Stimulated activated CD4-positive, alpha-beta T cell treated with anti-CD3 and anti-CD28 coated beads, TNF-alpha, amount 100 ng/mL, for 1 hour (primary cell): ENCODE measurements around the gene PCCB.
"Not testable (repeated sequence)": the region's sequence is repeated elsewhere in the genome, so short reads cannot be mapped to it uniquely, and the experiment has no call there.

ENCODE experiments used
- DNase-seq, 3 donors: peaks; one replicate each; pipeline ENCODE4 v3.0.0-alpha.2; 2020; ENCODE audit warnings: low read depth in 3 of 3, low spot score in 1 of 3

PCCB gene

DNA sequence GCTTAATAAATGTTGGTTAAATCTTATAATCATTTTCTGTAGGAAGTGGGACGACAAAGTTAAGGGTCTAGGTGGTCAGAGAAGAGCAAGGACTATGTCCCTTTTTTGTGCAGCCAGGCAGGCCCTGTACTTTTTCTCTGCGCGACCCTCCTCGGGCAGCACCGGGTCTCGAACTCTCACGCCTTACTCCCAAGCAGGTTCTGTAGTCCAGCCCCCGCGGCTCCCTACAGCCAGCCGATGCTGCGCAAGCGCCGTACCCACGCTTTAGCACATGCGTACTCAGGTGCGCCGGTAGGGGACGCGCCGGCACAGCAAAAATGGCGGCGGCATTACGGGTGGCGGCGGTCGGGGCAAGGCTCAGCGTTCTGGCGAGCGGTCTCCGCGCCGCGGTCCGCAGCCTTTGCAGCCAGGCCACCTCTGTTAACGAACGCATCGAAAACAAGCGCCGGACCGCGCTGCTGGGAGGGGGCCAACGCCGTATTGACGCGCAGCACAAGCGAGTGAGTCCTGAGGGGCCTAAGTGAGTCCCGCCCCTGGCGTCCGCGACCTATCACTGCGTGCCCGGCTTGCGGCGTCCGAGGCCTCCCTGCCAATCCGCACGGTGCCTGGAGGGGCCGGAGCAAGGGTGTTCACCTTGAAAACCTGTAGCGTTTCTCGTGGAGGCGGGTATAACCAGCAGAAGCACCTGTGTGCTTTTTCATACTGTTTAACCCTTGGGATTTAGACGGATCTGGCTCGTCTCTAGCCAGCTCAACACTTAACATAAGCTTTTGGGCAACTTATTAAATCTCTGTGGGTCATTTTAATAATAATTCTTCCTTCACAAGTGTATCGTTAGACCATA, at the start of gene PCCB:
TSS of gene PCCB (plus strand) at position 282 of the 844 bp plus-strand sequence. CDS start at position 318, 36 bp downstream.
- DNase-seq, result peak; percentile 79 to 82 (median 80)

DNA sequence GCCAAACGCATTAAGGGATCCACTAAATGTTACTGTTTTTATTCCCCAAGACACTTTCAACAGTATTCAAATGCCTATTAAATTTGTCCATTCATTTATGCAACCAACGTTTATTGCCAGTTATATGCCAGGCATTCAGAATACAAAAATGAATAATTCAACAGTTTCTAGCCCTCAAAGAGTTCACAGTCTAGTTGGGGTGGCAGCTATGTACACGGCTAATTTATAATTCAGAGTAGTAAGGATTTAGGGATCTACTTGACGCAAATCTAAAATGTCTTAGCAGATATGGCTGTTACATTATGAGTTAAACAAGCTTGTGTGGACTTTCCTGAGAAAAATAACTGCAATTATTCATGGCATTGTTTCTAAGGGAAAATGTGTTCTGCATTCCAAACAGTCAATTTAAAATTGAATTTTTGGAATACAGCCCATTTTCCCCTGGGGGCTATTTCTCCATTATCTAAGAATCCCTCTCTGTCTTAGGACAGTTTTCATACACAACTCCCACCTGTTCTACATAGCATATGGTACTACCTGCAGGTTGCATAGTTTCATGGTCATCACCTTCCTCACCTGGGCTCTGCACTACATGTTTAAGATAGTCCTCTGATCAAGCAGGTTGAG, 42.5 kb upstream of the PCCB start:
- no peak for DNase-seq

DNA sequence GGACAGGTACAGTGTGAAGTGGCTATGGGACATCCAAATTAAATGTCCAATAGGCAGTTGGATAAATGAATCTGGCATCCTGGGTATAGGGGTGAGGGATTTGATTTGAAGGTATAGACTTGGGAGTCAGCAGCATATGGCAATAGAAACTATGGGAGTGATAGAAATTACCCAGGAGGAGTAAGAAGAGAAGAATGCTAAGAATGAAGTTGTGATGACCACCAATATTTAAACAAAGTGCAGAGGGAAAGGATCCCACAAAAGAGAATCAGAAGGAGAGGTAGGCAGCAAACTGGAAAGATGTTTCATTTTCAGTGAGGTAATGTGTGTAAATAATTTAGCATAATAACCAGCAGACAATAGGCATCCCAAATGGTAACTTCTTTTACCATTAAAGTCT, 40.2 kb upstream of the PCCB start:
- no peak for DNase-seq

DNA sequence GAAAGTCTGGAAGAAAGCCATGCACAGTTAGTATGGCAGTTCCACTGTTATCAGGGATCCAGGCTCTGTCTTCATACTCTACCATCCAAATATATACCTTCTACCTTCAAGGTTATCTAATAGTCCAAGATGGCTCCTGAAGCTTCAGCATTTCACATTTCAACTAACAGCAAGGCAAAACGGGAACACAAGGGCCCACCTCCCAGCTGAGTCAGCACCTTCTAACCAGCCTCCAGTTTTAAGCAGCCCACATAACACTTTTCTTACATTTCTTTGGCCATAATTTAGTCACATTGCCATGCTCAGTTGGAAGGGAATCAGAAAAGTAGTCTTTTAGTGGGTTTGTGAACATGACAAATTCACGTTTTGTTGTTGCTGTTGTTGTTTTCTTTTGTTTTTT, 38.6 kb upstream of the PCCB start:
- no peak for DNase-seq

DNA sequence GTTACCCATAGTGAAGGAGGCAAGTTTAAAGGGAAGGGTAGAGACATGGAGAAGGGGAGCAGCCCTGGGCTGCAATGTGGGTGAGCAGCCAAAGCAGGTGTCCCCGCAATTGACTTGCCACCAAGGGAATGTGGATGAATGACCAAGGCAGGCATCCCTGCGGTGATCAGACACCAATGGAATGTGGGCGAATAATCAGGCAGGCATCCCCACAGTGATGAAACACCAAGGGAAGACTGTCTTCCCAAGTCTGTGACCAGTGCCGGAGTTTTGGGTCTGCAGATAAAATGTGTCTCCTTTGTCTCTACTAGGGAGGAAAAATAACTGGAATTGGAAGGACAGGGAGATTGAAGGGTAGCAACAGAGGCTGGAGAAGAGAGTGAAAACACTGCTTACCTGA, 27.4 kb upstream of the PCCB start:
- DNase-seq, result not testable (repeated sequence)

DNA sequence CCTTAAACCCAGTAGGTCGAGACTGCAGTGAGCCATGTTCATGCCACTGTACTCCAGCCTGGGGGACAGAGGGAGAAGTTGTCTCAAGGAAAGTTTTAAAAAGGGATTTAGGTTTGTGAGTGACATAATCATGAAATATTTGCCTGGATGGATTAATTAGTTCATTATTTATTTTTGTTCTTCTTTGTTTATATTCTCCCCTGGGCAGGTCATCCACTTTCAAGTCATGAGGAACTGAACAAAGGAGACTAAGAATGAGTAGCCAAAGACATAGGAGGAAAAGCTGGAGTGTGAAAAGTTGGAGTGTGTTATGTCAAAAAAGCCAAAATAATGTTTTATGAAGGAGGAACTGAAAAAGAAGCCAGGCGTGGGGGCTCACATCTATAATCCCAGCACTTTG, 17.7 kb upstream of the PCCB start:
- no peak for DNase-seq

DNA sequence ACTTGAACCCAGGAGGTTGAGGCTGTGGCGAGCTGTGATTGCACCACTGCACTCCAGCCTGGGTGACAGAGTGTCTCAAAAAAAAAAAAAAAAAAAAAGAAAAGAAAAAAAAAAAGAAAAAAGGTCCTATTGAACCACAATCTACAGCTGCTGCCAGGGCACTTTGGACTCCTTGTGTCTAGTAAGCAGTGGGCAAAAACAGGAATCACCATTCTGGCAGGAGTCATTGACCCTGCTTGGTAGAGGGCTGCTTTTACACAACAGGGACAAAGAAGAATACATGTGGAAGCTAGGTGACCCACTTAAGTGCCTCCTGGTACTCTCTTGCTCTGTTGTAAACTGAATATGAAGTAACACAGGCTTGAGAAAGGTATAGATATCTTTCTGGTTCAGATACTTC, 14.6 kb upstream of the PCCB start:
- DNase-seq, result no peak

DNA sequence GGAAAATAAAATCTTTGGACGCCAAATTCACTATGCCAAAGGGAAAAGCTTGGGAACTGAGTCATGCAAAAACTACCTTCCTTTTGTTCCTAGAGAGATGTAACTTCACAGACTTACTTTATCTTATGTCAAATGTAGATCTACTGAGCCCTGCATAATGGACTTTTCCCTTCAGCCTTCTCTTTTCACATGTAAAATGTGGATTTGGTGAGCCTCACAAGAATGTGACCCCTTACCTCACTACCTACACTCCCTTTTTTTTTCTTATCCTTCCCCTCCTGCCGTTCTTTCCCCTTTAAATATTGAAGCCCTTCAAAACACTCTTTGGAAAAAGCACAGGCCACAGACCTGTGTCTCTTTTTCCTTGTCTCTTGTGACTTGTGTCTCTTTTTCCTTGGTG, 14.0 kb upstream of the PCCB start:
- DNase-seq, result no peak

DNA sequence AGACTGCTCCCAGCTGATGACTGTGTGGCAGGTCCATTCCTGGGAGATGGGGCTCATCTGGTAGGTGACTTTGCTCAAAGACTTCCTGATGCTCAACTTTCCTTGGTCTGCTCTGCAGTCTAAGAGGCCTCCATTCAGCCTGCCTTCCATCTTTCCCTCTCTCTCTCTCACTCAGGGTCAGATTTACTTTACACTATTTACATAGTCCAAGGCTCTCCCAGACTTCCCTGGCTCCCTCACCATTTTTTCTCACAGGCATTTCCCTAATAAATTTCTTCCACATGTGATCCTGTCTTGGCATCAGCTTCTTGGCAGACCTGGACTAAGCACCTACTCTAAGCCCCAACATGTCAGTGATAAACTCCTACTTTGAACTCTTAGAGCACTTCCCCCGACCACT, 13.0 kb upstream of the PCCB start:
- no peak for DNase-seq

DNA sequence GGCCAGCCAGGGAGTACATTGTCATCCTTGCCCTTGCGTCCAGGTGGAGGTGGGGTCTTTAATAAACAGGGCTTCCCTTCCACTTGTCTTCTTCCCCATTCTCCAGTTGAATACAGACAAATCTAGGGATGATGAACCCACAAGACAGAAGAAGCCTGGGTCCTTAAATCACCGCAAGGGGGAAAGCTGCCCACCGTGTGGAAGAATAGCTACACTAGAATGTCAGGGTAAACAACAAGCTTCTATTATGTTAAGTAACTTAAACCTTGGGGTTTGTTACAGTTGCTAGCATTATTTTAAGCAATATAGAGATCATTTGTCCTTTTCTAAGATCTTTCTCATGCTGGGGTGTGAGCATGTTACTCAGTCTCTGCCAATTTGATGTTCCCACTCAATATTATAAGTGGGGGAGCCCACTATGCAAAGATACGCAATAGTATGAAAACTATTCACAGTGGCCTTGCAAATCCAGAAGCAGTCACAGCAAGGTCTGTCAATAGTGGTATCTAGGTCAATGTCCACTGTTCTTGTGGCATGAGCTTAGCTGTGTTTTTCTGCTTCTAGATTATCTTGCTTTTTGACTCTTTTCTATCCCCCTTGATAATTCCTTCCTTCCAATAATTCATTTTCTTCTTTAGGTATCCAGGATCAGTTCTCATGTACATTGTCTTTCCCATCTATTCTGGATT, 12.0 kb upstream of the PCCB start:
- DNase-seq, result no peak

DNA sequence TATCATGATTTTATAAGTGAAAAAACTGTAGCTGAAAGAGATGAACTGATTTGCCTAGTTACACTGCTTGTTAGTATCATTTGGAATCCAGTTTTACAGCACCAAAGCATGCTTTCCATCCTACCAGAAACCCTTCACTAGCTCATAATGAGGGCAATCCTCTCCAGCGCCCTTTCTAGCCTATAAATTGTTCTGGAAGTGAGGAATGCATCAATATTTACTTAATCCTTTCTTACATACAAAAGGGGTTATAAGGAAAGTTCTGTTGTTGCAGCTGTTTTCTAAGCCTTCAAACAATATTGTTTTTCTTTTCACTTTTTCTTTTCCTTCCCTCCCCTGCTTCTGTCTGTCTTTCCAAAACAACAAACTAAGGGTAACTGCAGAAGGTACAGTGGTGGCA, 11.0 kb upstream of the PCCB start:
- DNase-seq, result no peak

DNA sequence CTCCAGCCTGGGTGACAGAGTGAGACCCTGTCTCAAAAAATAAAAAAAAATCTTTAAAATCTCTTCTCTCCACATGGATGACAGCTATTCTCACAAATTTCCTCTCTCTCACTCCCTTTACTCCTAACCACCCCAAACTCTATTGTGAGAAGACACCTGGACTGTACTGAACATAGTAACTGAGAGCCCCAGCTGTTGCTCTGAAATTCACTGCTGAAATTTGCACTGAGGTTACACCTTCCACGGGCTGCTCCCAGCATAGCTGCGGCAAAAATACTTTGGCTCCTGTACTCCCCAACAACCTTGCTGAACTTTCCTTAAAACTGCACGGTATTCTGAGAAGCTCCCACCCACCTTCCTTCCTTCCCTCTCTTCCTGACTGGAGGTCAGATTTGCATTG, 4.4 kb upstream of the PCCB start:
- no peak for DNase-seq

DNA sequence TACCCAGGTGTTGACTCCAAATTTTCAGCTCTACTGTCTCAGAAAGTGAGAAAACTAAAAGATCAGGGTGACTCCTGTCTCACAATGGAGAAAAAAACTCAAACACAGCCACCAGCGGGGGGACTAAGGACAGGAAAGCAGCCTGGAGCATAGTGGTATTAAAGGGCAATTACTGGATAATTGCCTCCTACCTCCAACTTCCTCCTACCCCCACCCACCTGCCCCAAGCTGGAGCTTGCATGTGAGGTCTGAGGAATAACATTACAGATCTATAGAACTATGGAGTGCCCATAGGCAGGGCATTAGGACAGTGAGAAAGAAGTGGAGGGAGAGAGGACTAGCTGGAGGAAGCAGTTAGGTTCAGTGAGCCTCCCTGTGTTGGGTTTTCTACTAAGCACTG, 2.7 kb upstream of the PCCB start:
- no peak for DNase-seq

DNA sequence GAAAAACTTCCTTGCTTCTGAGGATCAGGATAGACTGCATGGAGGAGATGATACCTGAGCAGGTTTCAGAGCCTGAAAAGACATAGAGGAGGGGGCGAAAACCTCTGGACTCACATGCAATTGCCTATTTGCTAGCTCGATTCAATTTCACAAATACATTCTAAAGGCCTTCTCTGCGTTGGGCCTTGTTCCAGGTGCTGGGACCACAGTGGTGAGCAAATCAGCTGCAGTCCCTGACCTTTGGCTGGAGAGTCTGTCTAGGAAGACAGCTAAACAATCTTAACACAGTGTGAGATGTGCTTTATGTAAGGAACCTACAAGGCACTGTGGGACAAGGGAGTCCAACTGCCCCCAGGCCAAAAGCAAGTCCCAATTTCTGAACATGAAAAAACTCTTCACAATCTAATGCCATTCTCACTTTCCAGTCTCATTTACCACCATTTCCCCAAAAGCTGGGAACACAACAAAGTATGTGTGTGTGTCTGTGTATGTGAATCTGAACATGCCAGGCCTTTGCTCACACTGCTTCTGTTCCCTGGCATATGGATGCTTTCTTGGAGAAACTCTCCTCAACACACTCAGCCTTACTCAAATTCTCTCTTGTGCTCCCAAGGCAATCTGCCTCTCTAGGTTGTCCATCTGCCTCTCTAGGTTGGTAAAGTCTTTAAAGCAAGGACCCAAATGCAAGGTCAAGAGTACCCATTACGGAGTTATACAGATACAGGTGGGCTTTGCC, 2.1 kb upstream of the PCCB start:
- no peak for DNase-seq

DNA sequence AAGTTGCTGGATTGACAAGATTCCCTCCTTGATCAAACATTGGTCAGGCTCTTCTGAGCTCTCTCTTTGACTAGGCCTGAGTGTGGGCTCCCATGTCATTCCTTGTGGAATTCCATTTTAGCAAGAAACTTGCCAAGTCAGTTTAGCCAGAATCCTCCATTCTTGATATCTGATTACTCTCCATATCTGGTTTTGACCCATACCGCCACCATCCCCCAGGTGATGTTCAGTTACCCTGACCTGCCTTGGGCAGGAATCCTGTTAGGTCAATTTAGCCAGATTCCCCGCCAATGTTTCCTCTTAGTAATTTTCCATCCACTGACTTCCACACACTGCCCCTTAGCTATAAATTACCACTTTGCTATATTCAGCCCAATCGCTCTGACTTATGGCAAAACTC, 1.0 kb upstream of the PCCB start:
- DNase-seq, result no peak

DNA sequence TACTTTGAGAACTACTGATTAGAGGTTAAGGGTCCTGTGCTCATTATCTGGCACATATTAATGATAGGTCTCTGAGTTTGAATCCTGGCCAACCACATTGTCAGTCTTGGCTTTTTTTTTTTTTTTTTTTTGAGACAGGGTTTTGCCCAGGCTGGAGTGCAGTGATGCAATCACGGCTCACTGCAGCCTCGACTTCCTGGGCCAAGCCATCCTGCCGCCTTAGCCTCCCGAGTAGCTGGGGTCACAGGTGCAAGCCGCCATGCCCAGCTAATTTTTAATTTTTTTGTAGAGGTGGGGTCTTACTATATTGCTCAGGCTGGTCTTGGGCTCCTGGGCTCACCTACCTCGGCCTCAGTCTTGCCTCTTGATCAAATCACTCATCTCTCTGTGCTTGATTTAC, 547 bp upstream of the PCCB start:
- no peak for DNase-seq

DNA sequence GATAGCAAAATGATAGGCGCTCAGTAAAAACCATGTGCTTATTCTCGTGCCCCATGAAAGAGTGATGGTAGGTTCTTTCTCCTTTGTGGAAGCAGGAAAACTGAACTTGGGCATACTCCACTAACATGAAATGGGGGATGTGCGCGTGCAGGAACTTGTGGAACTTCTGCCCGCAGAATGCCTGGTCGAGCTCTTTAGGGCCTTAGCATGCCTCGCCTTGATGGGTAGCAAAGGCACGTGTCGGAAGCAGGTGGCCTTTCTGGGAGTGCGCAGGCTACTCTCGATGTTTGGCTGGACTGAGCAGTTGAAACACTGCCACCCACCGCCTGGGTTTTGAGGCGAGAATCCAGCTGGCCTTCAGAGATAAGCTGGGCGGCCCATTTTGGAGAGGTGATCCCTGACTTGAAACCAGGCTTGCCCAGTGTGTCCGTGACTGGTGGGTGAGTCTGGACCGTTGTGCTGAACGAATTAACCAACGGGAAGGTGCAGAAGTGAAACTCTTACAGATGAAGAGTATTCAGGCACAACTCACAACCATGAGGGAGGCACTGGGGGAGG, 842 bp downstream of the PCCB start:
- DNase-seq, result peak in 2 of 3 donors; percentile 0 to 9

DNA sequence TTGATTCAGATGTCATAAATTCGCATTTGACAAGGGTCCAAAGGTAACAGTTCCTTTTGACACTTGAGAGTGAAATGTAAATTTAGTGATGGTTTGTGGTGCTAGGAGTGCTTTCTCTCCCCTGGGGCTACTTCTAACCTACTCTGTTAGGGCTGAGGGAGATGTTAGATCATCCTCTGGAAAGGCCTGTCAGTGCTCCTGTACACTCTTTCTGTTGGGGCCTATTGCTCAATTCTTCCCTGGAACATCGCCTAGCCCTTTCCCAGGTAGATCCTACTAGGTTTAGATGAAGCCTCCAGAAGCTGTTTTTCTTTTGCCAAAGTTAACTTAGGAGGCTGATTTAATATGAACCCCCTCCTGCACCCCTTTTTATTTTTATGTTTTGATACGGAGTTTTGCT, 1.4 kb downstream of the PCCB start:
- DNase-seq, result no peak

DNA sequence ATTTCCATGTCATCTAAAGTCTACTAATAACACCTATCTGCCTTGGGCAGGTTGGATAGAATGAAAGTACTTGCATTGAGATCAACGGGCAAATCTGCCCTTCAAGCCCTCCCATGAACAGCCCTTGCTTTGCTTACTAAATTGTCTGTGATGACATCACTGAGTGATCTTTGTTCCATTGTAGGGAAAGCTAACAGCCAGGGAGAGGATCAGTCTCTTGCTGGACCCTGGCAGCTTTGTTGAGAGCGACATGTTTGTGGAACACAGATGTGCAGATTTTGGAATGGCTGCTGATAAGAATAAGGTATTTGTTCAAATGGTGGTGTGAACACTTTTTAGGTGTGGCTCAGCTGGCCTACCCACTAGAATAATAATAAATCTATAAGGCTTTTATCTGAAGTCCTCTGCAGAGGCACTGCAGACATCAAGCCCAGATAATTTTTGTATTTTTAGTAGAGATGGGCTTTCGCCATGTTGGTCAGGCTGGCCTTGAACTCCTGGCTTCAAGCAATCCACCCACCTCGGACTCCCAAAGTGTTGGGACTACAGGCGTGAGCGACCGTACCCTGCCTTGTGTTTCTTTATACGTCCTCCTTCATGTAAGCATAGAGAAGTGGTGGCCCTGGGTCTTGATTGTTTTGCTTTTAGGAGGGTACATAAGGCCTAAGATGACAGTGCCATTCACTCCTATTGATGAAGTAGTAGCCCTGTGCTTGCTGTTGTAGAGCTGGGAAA, 5.7 kb downstream of the PCCB start:
- DNase-seq, result no peak

DNA sequence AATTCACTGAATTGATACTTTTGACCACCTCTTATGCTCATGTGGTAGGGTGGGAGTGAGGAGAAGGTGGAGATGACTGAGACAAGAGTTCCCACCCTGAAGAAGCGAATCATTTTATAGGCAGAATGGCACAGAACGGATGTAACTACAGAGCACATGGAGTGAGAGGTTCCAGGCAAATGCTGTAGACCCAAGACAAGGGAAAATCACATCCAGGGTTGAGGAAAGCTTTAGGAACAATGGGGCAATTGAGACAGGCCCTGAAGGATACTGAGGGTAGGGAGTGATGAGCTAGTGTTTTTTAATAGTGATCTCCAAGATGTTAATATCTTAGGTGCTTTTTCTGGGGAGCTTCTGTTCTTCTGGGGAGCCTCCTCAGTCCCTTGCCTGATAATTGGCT, 8.1 kb downstream of the PCCB start:
- no peak for DNase-seq

DNA sequence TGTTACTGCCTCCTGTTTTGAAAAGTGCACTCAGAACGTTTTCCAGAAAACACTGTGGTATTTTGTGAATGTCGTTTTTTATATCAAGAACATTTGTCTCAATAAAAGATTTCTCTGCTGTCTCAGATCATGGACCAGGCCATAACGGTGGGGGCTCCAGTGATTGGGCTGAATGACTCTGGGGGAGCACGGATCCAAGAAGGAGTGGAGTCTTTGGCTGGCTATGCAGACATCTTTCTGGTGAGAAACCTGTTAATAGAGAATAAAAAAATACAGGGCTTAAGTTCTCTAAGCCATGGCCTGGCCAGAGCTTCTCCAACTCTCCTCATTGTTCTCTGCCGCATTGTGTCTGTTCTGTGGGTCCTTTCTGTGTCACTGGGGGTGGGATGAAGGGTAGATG, 11.7 kb downstream of the PCCB start:
- no peak for DNase-seq
